Neuronal stem cell (in vitro differentiated cells): ENCODE data around the gene UBE2L3.
A peak's percentile ranks its signal among the peaks of the same experiment; 100 is the strongest.
"Not testable (repeated sequence)": the region's sequence is repeated elsewhere in the genome, so short reads cannot be mapped to it uniquely, and the experiment has no call there.

Experiments used
- DNase-seq: peaks from one replicate; pipeline ENCODE4 v3.0.0-alpha.2; 2013; ENCODE audit warnings: low spot score
- H2AFZ ChIP-seq: one replicate; pipeline ENCODE4 v1.6.1; 2013; ENCODE audit warnings: mild to moderate bottlenecking, low read length, inconsistent platforms
- H2AK5ac ChIP-seq: 2 replicates; pipeline ENCODE4 v1.6.1; 2013; ENCODE audit warnings: low read depth, mild to moderate bottlenecking, inconsistent platforms, low read length, moderate library complexity, mixed read lengths
- H2BK120ac ChIP-seq: 2 replicates; pipeline ENCODE4 v1.6.1; 2013; ENCODE audit warnings: low read depth, mild to moderate bottlenecking, inconsistent platforms, low read length, moderate library complexity, mixed read lengths
- H2BK12ac ChIP-seq: one replicate; pipeline ENCODE4 v1.6.1; 2013; ENCODE audit warnings: low read length, inconsistent platforms
- H2BK15ac ChIP-seq: 2 replicates; pipeline ENCODE4 v1.6.1; 2013; ENCODE audit warnings: mild to moderate bottlenecking, low read length, inconsistent platforms, mixed read lengths
- H2BK5ac ChIP-seq: one replicate; pipeline ENCODE4 v1.6.1; 2013; ENCODE audit warnings: inconsistent platforms, mild to moderate bottlenecking, low read length, moderate library complexity
- H3K14ac ChIP-seq: one replicate; pipeline ENCODE4 v1.6.1; 2013; ENCODE audit warnings: low read length, inconsistent platforms
- H3K18ac ChIP-seq: 2 replicates; pipeline ENCODE4 v1.6.1; 2013; ENCODE audit warnings: low read length, inconsistent platforms
- H3K23ac ChIP-seq: 2 replicates; pipeline ENCODE4 v1.6.1; 2013; ENCODE audit warnings: low read depth, mild to moderate bottlenecking, mixed read lengths, low read length, inconsistent platforms; ENCODE audit not compliant: poor library complexity
- H3K27ac ChIP-seq: replicated peaks from 3 replicates; pipeline ENCODE4 v1.5.1; 2013; ENCODE audit warnings: low read length, inconsistent platforms
- H3K27me3 ChIP-seq, 3 experiments: 2 replicates each; pipeline ENCODE4 v1.6.1; 2013; ENCODE audit warnings: low read length in 3 of 3, mild to moderate bottlenecking in 2 of 3, inconsistent platforms in 1 of 3, low read depth in 1 of 3, mixed read lengths in 1 of 3, moderate library complexity in 1 of 3; ENCODE audit not compliant: control insufficient read depth in 3 of 3, insufficient read depth in 3 of 3
- H3K36me3 ChIP-seq, 2 donors: replicated peaks in 1 of 2; 2 replicates each; pipeline ENCODE4 v1.6.1; 2013; ENCODE audit warnings: low read length in 2 of 2; ENCODE audit not compliant: control insufficient read depth in 2 of 2, insufficient read depth in 2 of 2
- H3K4ac ChIP-seq: 2 replicates; pipeline ENCODE4 v1.6.1; 2013; ENCODE audit warnings: inconsistent platforms, mild to moderate bottlenecking, low read length, moderate library complexity
- H3K4me1 ChIP-seq, 2 donors: 1 replicate in 1 of 2; 2 replicates in 1 of 2; pipeline ENCODE4 v1.6.1; 2013; ENCODE audit warnings: low read length in 2 of 2, low read depth in 1 of 2; ENCODE audit not compliant: control insufficient read depth in 2 of 2, insufficient read depth in 1 of 2
- H3K4me2 ChIP-seq: one replicate; pipeline ENCODE4 v1.6.1; 2013; ENCODE audit warnings: mild to moderate bottlenecking, low read length, inconsistent platforms; ENCODE audit not compliant: insufficient read depth, poor library complexity, severe bottlenecking
- H3K4me3 ChIP-seq, 2 donors: 2 replicates each; pipeline ENCODE4 v1.5.1; 2013; ENCODE audit warnings: low read length in 2 of 2, mild to moderate bottlenecking in 2 of 2, inconsistent platforms in 1 of 2, moderate library complexity in 1 of 2
- H3K79me1 ChIP-seq: one replicate; pipeline ENCODE4 v1.6.1; 2013; ENCODE audit warnings: low read depth, mild to moderate bottlenecking, inconsistent platforms, low read length, moderate library complexity
- H3K9ac ChIP-seq: one replicate; pipeline ENCODE4 v1.6.1; 2013; ENCODE audit warnings: mild to moderate bottlenecking, low read depth, low read length, inconsistent platforms; ENCODE audit not compliant: poor library complexity
- H3K9me3 ChIP-seq, 2 donors: replicated peaks in 1 of 2; 2 replicates each; pipeline versions ENCODE3 to v1.6.1; 2013; ENCODE audit warnings: low read length in 2 of 2, mild to moderate bottlenecking in 2 of 2, inconsistent platforms in 1 of 2, low read depth in 1 of 2, mixed read lengths in 1 of 2, moderate library complexity in 1 of 2; ENCODE audit not compliant: control insufficient read depth in 2 of 2, insufficient read depth in 1 of 2
- H4K8ac ChIP-seq: one replicate; pipeline ENCODE4 v1.6.1; 2013; ENCODE audit warnings: low read depth, mild to moderate bottlenecking, inconsistent platforms, low read length, moderate library complexity
- H4K91ac ChIP-seq: one replicate; pipeline ENCODE4 v1.6.1; 2013; ENCODE audit warnings: low read length, low read depth, mild to moderate bottlenecking, inconsistent platforms; ENCODE audit not compliant: poor library complexity
- WGBS, 2 donors: extraction: QIAGEN DNeasy Blood & Tissue Kit; methylation state at CpG; one replicate each; pipeline ENCODE4 v1.1.7; 2013; ENCODE audit warnings: missing lambda C conversion rate in 2 of 2, mixed read lengths in 1 of 2; ENCODE audit not compliant: insufficient read length in 2 of 2, insufficient replicate concordance in 1 of 2; ENCODE audit errors: extremely low coverage in 2 of 2; 5-methylcytosine and 5-hydroxymethylcytosine counted together

The UBE2L3 gene

DNA sequence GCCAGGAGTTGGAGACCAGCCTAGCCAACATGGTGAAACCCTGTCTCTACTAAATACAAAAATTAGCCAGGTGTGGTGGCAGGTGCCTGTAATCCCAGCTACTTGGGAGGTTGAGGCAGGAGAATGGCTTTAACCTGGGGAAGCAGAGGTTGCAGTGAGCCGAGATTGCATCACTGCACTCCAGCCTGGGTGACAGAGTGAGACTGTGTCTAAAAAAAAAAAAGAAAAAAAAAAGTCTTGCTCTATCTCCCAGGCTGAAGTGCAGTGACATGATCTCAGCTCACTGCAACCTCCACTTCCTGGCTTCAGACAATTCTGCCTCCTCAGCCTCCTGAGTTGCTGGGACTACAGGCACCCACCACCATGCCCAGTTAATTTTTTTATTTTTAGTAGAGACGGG lies 69.9 kb downstream of the UBE2L3 start:
- not testable (repeated sequence) for H3K27me3 ChIP-seq, H2BK5ac ChIP-seq, H3K4me3 ChIP-seq, H3K4me2 ChIP-seq, H2BK15ac ChIP-seq, H3K9ac ChIP-seq, H4K8ac ChIP-seq, DNase-seq, H2BK12ac ChIP-seq, H2BK120ac ChIP-seq, H3K18ac ChIP-seq, H3K36me3 ChIP-seq, H3K14ac ChIP-seq, H4K91ac ChIP-seq, H3K9me3 ChIP-seq, H3K27ac ChIP-seq, H3K79me1 ChIP-seq, H2AK5ac ChIP-seq, H3K23ac ChIP-seq, H2AFZ ChIP-seq, H3K4me1 ChIP-seq, H3K4ac ChIP-seq
- no CpG with 5 or more reads among the region's 2 CpGs for WGBS, 2 donors

DNA sequence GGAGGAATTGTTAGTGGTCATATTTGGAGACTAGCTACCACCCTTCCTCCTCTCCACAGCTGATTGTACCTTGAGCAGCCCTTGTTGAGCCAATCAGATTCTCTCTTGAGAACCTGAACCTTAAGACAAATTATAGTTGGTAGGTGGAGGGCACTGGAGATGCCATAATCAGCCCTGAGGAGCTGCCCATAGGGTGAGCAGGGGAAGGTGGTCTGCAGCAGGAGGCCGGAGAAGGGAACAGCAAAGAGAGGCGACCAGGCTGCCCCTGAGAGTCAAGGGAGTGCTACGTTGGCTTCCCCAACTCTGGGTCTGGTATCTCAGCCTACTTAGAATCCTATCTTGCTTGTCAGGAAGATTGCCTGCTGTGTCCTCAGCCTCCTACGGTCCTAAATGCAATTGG lies 71.8 kb downstream of the UBE2L3 start:
- no peaks in the 10 kb centered on the region for H3K9me3 ChIP-seq
- no peak overlapping the region for H3K18ac ChIP-seq
- peaks cover 7% of the 10 kb centered on the region for H3K79me1 ChIP-seq
- no peak overlapping the region for H3K14ac ChIP-seq
- H4K8ac ChIP-seq: no peak overlapping the region
- no peak overlapping the region for H3K4me3 ChIP-seq
- H2AFZ ChIP-seq: no peak overlapping the region
- peaks cover 4 to 7% of the 10 kb centered on the region in 2 donors for H3K4me1 ChIP-seq
- WGBS, 2 donors: no CpG with 5 or more reads among the region's 4 CpGs
- no peak overlapping the region for H3K4me2 ChIP-seq
- DNase-seq: no peak
- H3K23ac ChIP-seq: no peak overlapping the region
- no peak overlapping the region for H3K9ac ChIP-seq
- no peak overlapping the region for H2BK120ac ChIP-seq
- H3K27ac ChIP-seq: no peak overlapping the region
- no peak overlapping the region for H2BK15ac ChIP-seq
- H3K27me3 ChIP-seq: peaks cover 0 to 2% (median 0%) of the 10 kb centered on the region in 3 experiments
- H3K36me3 ChIP-seq: peaks cover 8 to 12% of the 10 kb centered on the region in 2 donors
- H3K4ac ChIP-seq: no peak overlapping the region
- H4K91ac ChIP-seq: no peak overlapping the region
- no peak overlapping the region for H2AK5ac ChIP-seq
- H2BK5ac ChIP-seq: no peak overlapping the region
- no peak overlapping the region for H2BK12ac ChIP-seq

DNA sequence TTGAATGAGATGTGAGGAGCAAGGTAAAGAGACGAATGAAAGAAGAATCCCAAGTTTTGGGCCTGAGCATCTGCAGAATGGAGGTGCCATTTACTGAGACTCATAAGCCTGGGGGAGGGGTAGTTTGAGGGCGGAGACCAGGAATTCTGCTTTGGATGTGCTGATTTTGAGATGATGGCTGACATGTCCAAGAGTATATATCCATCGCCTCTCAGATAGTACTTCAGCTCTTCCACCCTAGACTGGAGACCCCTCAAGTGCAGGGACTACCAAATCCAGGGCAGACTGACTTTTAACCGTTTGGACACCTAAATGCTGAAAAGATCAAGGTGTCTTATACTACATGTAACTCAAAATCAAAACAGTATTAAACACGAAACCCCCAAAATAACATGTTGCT lies 73.3 kb downstream of the UBE2L3 start:
- H3K27me3 ChIP-seq: no peaks in the 10 kb centered on the region
- no peak overlapping the region for H3K4me2 ChIP-seq
- H3K4ac ChIP-seq: no peak overlapping the region
- no peak overlapping the region for H2AK5ac ChIP-seq
- DNase-seq: no peak
- no peak overlapping the region for H2BK120ac ChIP-seq
- no peak overlapping the region for H3K18ac ChIP-seq
- peaks cover 11 to 18% of the 10 kb centered on the region in 2 donors for H3K36me3 ChIP-seq
- H3K4me3 ChIP-seq: peak overlapping the region in 1 of 2 donors; percentile 81
- H3K23ac ChIP-seq: no peak overlapping the region
- no peak overlapping the region for H2BK15ac ChIP-seq
- H2BK5ac ChIP-seq: no peak overlapping the region
- no CpG with 5 or more reads among the region's 5 CpGs for WGBS, 2 donors
- H4K91ac ChIP-seq: no peak overlapping the region
- H3K79me1 ChIP-seq: peaks cover 7% of the 10 kb centered on the region
- peak overlapping the region; percentile 93 for H2AFZ ChIP-seq
- peaks cover 4 to 7% of the 10 kb centered on the region in 2 donors for H3K4me1 ChIP-seq
- H4K8ac ChIP-seq: no peak overlapping the region
- no peak overlapping the region for H3K14ac ChIP-seq
- no peaks in the 10 kb centered on the region for H3K9me3 ChIP-seq
- no peak overlapping the region for H3K27ac ChIP-seq
- H2BK12ac ChIP-seq: no peak overlapping the region
- H3K9ac ChIP-seq: no peak overlapping the region

- peaks cover 4 to 7% of the 10 kb centered on the region in 2 donors for H3K4me1 ChIP-seq
- no CpG with 5 or more reads among the region's 9 CpGs for WGBS, 2 donors
- H3K18ac ChIP-seq: no peak overlapping the region
- no peak overlapping the region for H4K91ac ChIP-seq
- H3K4me2 ChIP-seq: peak overlapping the region; percentile 100
- no peak overlapping the region for H2AK5ac ChIP-seq
- H2BK120ac ChIP-seq: no peak overlapping the region
- no peaks in the 10 kb centered on the region for H3K9me3 ChIP-seq
- H3K14ac ChIP-seq: no peak overlapping the region
- H3K4ac ChIP-seq: no peak overlapping the region
- H3K9ac ChIP-seq: no peak overlapping the region
- H4K8ac ChIP-seq: no peak overlapping the region
- H3K4me3 ChIP-seq: peak overlapping the region; percentile 80 to 81
- H2BK12ac ChIP-seq: no peak overlapping the region
- H3K79me1 ChIP-seq: peaks cover 9% of the 10 kb centered on the region
- no peaks in the 10 kb centered on the region for H3K27me3 ChIP-seq
- no peak overlapping the region for H3K27ac ChIP-seq
- no peak for DNase-seq
- H3K36me3 ChIP-seq: peaks cover 13 to 23% of the 10 kb centered on the region in 2 donors
- H3K23ac ChIP-seq: peak overlapping the region; percentile 100
- H2AFZ ChIP-seq: peak overlapping the region; percentile 93
- H2BK15ac ChIP-seq: no peak overlapping the region
- H2BK5ac ChIP-seq: no peak overlapping the region
Measured at GRCh38 chr22:21641417-21641788, 73.9 kb downstream of the UBE2L3 start.
